ENCODE data around the gene TPH2.

The TPH2 gene

DNA sequence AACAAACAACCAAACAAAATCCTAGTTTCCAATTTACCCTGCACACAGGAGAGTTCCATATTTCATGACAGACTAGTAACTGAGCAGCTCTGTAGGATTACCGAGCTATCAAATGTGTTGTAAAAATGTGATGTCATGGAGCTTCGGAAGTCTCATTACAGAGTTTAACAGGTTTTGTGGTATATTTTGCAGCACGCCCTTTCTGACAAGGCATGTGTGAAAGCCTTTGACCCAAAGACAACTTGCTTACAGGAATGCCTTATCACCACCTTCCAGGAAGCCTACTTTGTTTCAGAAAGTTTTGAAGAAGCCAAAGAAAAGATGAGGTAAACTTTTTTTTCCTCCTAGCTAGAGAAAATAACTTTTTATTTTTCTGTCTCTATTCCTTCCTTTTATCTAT is 92.4 kb downstream of the TPH2 start:
- no peak for DNase-seq (ENCODE audit: low read depth in 1 of 2, low spot score in 1 of 2)

- no peak for DNase-seq (ENCODE audit: low read depth in 1 of 2, low spot score in 1 of 2)
These were observed 95.3 kb downstream of the TPH2 start for GRCh38 chr12:72033991-72034390.

GRCh38 chr12:72035625-72036024 is 97.0 kb downstream of the TPH2 start:
- no peak for DNase-seq (ENCODE audit: low read depth in 1 of 2, low spot score in 1 of 2)

DNA sequence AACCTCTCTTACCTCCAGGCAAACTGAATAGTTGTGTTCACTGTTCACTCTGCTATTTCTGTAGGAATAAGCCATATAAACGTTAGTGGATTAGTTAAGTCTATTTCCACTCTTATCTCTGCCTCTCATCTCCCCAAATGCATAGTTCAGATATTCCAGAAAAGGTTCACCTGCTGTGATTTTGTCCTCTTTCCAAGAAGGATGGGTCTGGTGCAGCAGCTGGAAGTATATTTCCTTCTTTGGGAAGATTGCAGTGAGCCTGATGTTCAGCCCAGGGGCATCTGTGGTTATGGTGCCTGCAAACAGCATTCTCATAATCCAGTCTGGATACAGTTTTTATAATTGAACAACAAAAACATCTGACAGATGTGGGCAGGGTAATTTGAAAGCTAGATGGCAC is 97.7 kb downstream of the TPH2 start:
- no peak for DNase-seq (ENCODE audit: low read depth in 1 of 2, low spot score in 1 of 2)

- DNase-seq (ENCODE audit: low read depth in 1 of 2, low spot score in 1 of 2) = no peak
These were observed 98.6 kb downstream of the TPH2 start for GRCh38 chr12:72037006-72037795.

- DNase-seq (ENCODE audit: low read depth in 1 of 2, low spot score in 1 of 2) = no peak
These were observed 103.2 kb downstream of the TPH2 start for GRCh38 chr12:72041811-72042210.

DNA sequence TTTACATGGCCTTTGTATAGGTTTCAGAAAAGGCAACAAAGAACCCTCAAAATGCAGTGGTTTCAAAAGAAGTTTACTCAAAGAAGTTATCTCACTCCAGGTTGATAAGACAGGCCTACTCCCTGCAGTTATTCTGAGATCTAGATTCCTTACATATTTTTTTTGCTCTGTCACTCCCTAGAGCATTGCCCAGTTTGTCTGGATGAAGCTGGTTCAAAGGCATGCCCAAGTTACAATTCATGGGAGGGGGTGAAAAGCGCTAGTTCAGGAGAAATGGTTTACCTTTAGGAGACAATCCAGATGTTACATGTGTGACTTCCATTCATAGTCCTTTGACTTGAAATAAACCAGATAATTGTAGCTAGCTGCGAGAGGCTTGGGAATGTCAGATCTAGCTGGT is 115.0 kb downstream of the TPH2 start:
- DNase-seq (ENCODE audit: low read depth in 1 of 2, low spot score in 1 of 2) = no peak

DNA sequence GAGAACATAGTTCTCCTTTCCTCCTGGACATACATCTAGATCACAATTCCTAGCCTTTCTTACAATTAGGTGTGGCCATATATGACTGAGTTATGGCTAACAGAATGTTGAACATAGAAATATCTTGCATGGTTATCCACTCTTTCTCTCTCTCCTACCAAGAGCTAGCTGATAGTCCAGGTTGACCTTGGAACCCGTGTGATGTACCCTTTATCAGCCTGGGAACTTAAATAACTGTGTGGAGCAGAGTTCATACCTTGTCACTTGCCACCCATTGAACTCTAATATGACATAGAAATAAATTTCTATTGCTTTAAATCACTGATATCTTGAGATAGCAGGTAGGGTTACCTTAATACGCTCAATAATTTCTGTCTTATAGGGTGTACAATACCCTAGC is 115.9 kb downstream of the TPH2 start:
- no peak for DNase-seq (ENCODE audit: low read depth in 1 of 2, low spot score in 1 of 2)

- DNase-seq (ENCODE audit: low read depth in 1 of 2, low spot score in 1 of 2) = no peak
These were observed 118.8 kb downstream of the TPH2 start for GRCh38 chr12:72057330-72057914.

DNA sequence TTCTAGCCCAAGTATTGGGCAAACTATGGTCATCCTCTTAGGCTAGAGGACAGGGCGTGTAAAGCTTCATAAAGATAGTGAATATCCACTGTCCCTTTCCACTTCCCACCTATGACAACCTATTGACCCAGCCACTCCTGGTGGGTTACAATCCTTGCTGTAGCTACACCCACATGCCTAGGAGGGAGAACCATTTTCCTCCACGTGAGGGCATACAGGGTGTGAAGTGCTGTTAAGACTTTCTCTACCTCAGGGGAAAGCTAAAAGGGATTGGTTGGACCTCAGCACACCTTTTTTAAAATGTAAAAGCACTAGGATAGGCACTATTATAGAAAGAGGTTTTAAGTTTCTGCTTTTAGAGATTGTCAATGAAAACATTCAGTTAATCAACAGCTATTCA is 124.4 kb downstream of the TPH2 start:
- no peak for DNase-seq (ENCODE audit: low read depth in 1 of 2, low spot score in 1 of 2)

DNA sequence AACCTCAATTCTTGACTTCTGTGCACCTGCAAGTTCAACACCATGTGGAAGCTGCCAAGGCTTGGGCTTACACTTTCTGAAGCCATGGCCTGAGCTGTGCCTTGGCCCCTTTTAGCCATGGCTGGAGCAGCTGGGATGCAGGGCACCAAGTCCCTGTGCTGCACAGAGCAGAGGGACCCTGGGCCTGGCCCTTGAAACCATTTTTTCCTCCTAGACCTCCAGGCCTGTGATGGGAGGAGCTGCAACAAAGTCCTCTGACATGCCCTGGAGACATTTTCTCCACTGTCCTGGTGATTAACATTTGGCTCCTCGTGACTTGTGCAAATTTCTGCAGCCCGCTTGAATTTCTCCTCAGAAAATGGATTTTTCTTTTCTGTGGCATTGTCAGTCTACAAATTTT is 132.4 kb downstream of the TPH2 start:
- no peak for DNase-seq (ENCODE audit: low read depth in 1 of 2, low spot score in 1 of 2)

- no peak for DNase-seq (ENCODE audit: low read depth in 1 of 2, low spot score in 1 of 2)
These were observed 134.1 kb downstream of the TPH2 start for GRCh38 chr12:72072592-72073212.

DNA sequence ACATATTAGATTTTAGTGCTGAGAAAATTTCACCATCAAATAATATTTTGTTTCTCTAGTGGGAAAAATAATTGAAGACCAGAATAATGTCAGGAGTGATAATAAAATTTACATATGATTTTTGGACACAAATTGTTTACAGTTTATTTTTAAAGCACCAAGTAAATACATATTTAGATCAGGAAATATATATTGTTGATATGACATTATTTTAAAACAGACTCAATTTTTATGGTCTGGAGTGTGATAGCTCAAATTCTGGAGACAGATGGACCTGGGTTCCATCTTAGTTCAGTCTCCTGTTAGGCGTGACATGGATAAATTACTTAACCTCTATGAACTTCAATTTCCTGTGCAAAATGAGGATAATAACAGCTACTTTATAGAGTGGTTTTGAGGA is 135.4 kb downstream of the TPH2 start:
- no peak for DNase-seq (ENCODE audit: low read depth in 1 of 2, low spot score in 1 of 2)

GRCh38 chr12:72074956-72075355 is 136.3 kb downstream of the TPH2 start:
- DNase-seq (ENCODE audit: low read depth in 1 of 2, low spot score in 1 of 2) = no peak

DNA sequence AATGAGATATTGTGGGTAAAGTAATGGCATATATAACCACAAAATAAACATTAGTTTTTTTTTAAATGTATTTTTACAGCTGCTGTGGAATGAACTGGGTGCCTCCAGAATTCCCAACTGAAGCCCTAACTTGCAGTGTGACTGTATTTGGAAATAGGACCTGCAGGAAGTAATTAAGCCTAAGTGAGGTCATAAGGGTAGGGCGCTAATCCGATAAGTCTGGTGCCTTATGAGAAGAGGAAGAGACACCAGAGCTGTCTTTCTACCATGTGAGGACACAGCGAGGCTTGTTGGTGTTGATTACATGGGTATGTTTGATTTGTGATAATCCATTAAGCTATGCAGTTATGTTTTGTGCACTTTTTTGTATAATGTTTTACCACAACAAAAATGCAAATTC is 136.8 kb downstream of the TPH2 start:
- DNase-seq (ENCODE audit: low read depth in 1 of 2, low spot score in 1 of 2) = no peak

DNA sequence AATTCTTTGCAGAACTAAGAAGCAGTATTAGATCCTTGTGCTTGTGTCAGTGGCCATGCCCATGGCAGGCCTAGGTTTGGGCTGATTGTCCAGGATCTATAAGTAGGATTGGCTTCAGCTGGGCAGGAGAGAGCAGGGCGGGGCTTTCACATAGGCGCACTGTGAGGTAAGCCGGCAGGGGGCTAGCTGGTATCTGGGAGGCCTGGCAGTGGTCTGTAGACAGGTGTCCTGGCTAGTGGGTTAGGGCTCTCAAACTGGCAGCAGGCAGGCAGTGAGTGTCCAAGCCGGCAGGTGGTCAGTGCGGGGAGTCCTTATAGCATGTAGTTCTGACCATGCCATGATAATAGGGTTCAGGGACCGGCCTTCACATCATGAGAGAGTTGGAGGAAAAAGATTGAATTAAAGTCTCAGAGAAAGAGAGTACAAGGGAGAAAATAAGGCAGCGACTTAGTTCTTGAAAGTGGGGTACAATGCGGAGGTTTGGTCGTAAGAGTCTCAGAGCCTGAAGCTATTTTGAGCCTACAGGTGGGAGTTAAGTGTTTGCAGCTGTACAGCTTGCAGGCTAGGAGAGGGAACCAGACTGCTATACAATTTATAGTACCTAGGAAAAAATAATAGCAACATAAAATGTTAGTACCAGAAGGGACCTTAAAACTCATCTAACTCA is 137.4 kb downstream of the TPH2 start:
- DNase-seq (ENCODE audit: low read depth in 1 of 2, low spot score in 1 of 2) = no peak

GRCh38 chr12:72076558-72076915 is 137.9 kb downstream of the TPH2 start:
- DNase-seq (ENCODE audit: low read depth in 1 of 2, low spot score in 1 of 2) = no peak

- DNase-seq (ENCODE audit: low read depth in 1 of 2, low spot score in 1 of 2) = no peak
These were observed 138.6 kb downstream of the TPH2 start for GRCh38 chr12:72077111-72077820.

- DNase-seq (ENCODE audit: low read depth in 1 of 2, low spot score in 1 of 2) = no peak
These were observed 143.1 kb downstream of the TPH2 start for GRCh38 chr12:72081777-72082176.
